IMR-90 (cell line): ENCODE results near the gene KRT86. TPM values are rescaled to one million over a fixed set of nuclear protein-coding genes. Genes with fewer than 3 reads are reported as not detected.

Source experiments
- ATAC-seq: fragments of 200-7000 bp; cut with Tn5 transposase; 2 replicates; pipeline ENCODE4 v1.9.1; 2020; ENCODE audit warnings: low read depth, mild to moderate bottlenecking, moderate library complexity
- BruUV-seq: library from RNA; stranded (reverse); fragments of 400-500 nt; replicated peaks from 2 replicates; lab custom pipeline; 2021; lab: Mats Ljungman, UMichigan
- CTCF ChIA-PET: fragments of 300-600 bp; formaldehyde crosslinking; extraction: SDS; loops from one replicate; lab custom pipeline; 2021; ENCODE audit warnings: antibody characterized with exemption; lab: Yijun Ruan, JAX
- POLR2A ChIA-PET: fragments of 300-600 bp; sonication (Branson Sonifier 250); formaldehyde crosslinking; loops from one replicate; lab custom pipeline; 2022; ENCODE audit warnings: antibody characterized with exemption; ENCODE audit not compliant: unreplicated experiment; lab: Charles Lee
- DNase-seq: peaks from one replicate; pipeline ENCODE4 v3.0.0; 2013
- H2AFZ ChIP-seq: replicated peaks from 2 replicates; pipeline ENCODE3; 2013; ENCODE audit warnings: low read length, mild to moderate bottlenecking; ENCODE audit not compliant: poor library complexity
- H2AK5ac ChIP-seq: 2 replicates; pipeline ENCODE4 v1.6.1; 2013; ENCODE audit warnings: low read depth, low read length, inconsistent platforms
- H2AK9ac ChIP-seq: replicated peaks from 2 replicates; pipeline ENCODE3; 2013; ENCODE audit warnings: mild to moderate bottlenecking, low read depth, low read length, moderate library complexity; ENCODE audit not compliant: poor library complexity
- H2BK120ac ChIP-seq: 2 replicates; pipeline ENCODE4 v1.6.1; 2013; ENCODE audit warnings: low read depth, low read length, inconsistent platforms
- H2BK15ac ChIP-seq: 3 replicates; pipeline ENCODE4 v1.6.1; 2013; ENCODE audit warnings: low read depth, low read length, inconsistent platforms
- H2BK20ac ChIP-seq: 2 replicates; pipeline ENCODE4 v1.6.1; 2013; ENCODE audit warnings: low read depth, mild to moderate bottlenecking, inconsistent platforms, low read length, moderate library complexity
- H2BK5ac ChIP-seq: 2 replicates; pipeline ENCODE4 v1.6.1; 2013; ENCODE audit warnings: mild to moderate bottlenecking, low read depth, low read length, inconsistent platforms; ENCODE audit not compliant: poor library complexity, severe bottlenecking
- H3K14ac ChIP-seq: replicated peaks from 2 replicates; pipeline ENCODE4 v1.6.1; 2013; ENCODE audit warnings: low read depth, low read length, inconsistent platforms
- H3K18ac ChIP-seq: 2 replicates; pipeline ENCODE4 v1.6.1; 2013; ENCODE audit warnings: low read depth, low read length, control low read depth
- H3K23ac ChIP-seq: 2 replicates; pipeline ENCODE4 v1.6.1; 2013; ENCODE audit warnings: low read depth, low read length, inconsistent platforms
- H3K27ac ChIP-seq: 2 replicates; pipeline ENCODE4 v1.5.1; 2013; ENCODE audit warnings: mild to moderate bottlenecking, control low read depth, low read length; ENCODE audit not compliant: insufficient read depth
- H3K27me3 ChIP-seq: 2 replicates; pipeline ENCODE4 v1.6.1; 2013; ENCODE audit warnings: low read length; ENCODE audit not compliant: control insufficient read depth, insufficient read depth
- H3K36me3 ChIP-seq: 2 replicates; pipeline ENCODE4 v1.6.1; 2013; ENCODE audit warnings: low read length, mixed read lengths; ENCODE audit not compliant: control insufficient read depth, insufficient read depth
- H3K4ac ChIP-seq: 2 replicates; pipeline ENCODE4 v1.6.1; 2013; ENCODE audit warnings: low read depth, low read length, inconsistent platforms
- H3K4me1 ChIP-seq: 2 replicates; pipeline ENCODE4 v1.6.1; 2013; ENCODE audit warnings: low read length, mixed read lengths; ENCODE audit not compliant: control insufficient read depth, insufficient read depth
- H3K4me2 ChIP-seq: 2 replicates; pipeline ENCODE4 v1.6.1; 2013; ENCODE audit warnings: low read depth, mild to moderate bottlenecking, control low read depth, low read length, moderate library complexity
- H3K4me3 ChIP-seq: 2 replicates; pipeline ENCODE4 v1.5.1; 2013; ENCODE audit warnings: low read depth, mild to moderate bottlenecking, control low read depth, low read length, moderate library complexity; ENCODE audit not compliant: insufficient read depth
- H3K56ac ChIP-seq: 2 replicates; pipeline ENCODE4 v1.6.1; 2013; ENCODE audit warnings: low read length, inconsistent platforms; ENCODE audit not compliant: insufficient read depth; ENCODE audit errors: extremely low read depth
- H3K79me1 ChIP-seq, 2 experiments: 2 replicates each; pipeline ENCODE4 v1.6.1; 2013; ENCODE audit warnings: low read length in 2 of 2, inconsistent platforms in 1 of 2, low read depth in 1 of 2
- H3K9ac ChIP-seq: 2 replicates; pipeline ENCODE4 v1.6.1; 2013; ENCODE audit warnings: low read depth, low read length, control low read depth
- H3K9me1 ChIP-seq: 2 replicates; pipeline ENCODE4 v1.6.1; 2013; ENCODE audit warnings: low read length, inconsistent platforms; ENCODE audit not compliant: insufficient read depth
- H3K9me3 ChIP-seq: 2 replicates; pipeline ENCODE4 v1.6.1; 2013; ENCODE audit warnings: low read length; ENCODE audit not compliant: control insufficient read depth, insufficient read depth
- H4K20me1 ChIP-seq: 2 replicates; pipeline ENCODE4 v1.6.1; 2013; ENCODE audit warnings: low read length, inconsistent platforms; ENCODE audit not compliant: insufficient read depth
- H4K5ac ChIP-seq: 2 replicates; pipeline ENCODE4 v1.6.1; 2013; ENCODE audit warnings: mild to moderate bottlenecking, low read depth, low read length, control low read depth
- H4K8ac ChIP-seq, 2 experiments: 2 replicates each; pipeline ENCODE4 v1.6.1; 2013; ENCODE audit warnings: low read depth in 2 of 2, low read length in 2 of 2, control low read depth in 1 of 2, inconsistent platforms in 1 of 2
- H4K91ac ChIP-seq: 2 replicates; pipeline ENCODE4 v1.6.1; 2013; ENCODE audit warnings: low read depth, low read length, inconsistent platforms; ENCODE audit not compliant: insufficient read depth
- CHD1 ChIP-seq: IDR thresholded peaks from 2 replicates; pipeline ENCODE4 v1.6.1; 2012; ENCODE audit warnings: low read depth, low read length, improper control_type of control experiment
- ELK1 ChIP-seq: fragments of 150-350 bp; IDR thresholded peaks from 2 replicates; pipeline ENCODE4 v1.6.1; 2016; ENCODE audit warnings: low read depth, mild to moderate bottlenecking, low read length, moderate library complexity, borderline replicate concordance
- MAFK ChIP-seq: IDR thresholded peaks from 2 replicates; pipeline ENCODE4 v1.6.1; 2012; ENCODE audit warnings: low read depth, low read length, improper control_type of control experiment
- MAZ ChIP-seq: IDR thresholded peaks from 2 replicates; pipeline ENCODE4 v1.6.1; 2012; ENCODE audit warnings: low read depth, mild to moderate bottlenecking, low read length, improper control_type of control experiment, moderate library complexity, borderline replicate concordance
- NFE2L2 ChIP-seq: fragments of 150-350 bp; IDR thresholded peaks from 2 replicates; pipeline ENCODE4 v1.6.1; 2016; ENCODE audit warnings: low read depth, mild to moderate bottlenecking, low read length
- POLR2A ChIP-seq: IDR thresholded peaks from 2 replicates; pipeline ENCODE4 v1.6.1; 2012; ENCODE audit warnings: mild to moderate bottlenecking, low read depth, low read length
- RCOR1 ChIP-seq: IDR thresholded peaks from 2 replicates; pipeline ENCODE4 v1.6.1; 2012; ENCODE audit warnings: mild to moderate bottlenecking, low read length, improper control_type of control experiment; ENCODE audit not compliant: insufficient replicate concordance
- RFX5 ChIP-seq: IDR thresholded peaks from 2 replicates; pipeline ENCODE4 v1.8.0; 2012; ENCODE audit warnings: low read depth, mild to moderate bottlenecking, low read length, moderate library complexity
- USF2 ChIP-seq: fragments of 150-350 bp; IDR thresholded peaks from 2 replicates; pipeline ENCODE4 v1.6.1; 2017; ENCODE audit warnings: mild to moderate bottlenecking, antibody characterized with exemption, low read length, low read depth
- WGBS, 2 experiments: methylation state at CpG; one replicate each; pipeline versions ENCODE4 v1.1.5 to v1.1.7; 2013; ENCODE audit warnings: missing lambda C conversion rate in 2 of 2; ENCODE audit not compliant: insufficient read length in 1 of 2; ENCODE audit errors: extremely low coverage in 2 of 2; 5-methylcytosine and 5-hydroxymethylcytosine counted together
- dilution Hi-C: fragments of 300-500 bp; cut with HindIII; formaldehyde crosslinking; loops from one replicate; pipeline ENCODE4 v1.14.3; 2018; ENCODE audit warnings: low sequenced_read_pairs; ENCODE audit not compliant: unreplicated experiment
- in situ Hi-C: fragments of 300-500 bp; cut with MboI; formaldehyde crosslinking; loops from 3 replicates; pipeline ENCODE4 v1.14.3; 2019; ENCODE audit warnings: low sequenced_read_pairs, inconsistent platforms, mixed read lengths
- intact Hi-C: fragments of 100-400 bp; cut with micrococcal nuclease; formaldehyde crosslinking; loops from 2 replicates; pipeline ENCODE4 v1.10.0; 2022
- polyA plus RNA-seq, 3 experiments: library from polyadenylated mRNA; depleted of rRNA; stranded (reverse); fragments of >200 nt; gene quantifications; 2 replicates each; pipeline ENCODE4 v1.2.3, GENCODE V29; 2012; ENCODE audit warnings: low replicate concordance in 1 of 3
- total RNA-seq: library from RNA; depleted of rRNA; stranded (reverse); fragments of >200 nt; gene quantifications from 2 replicates; pipeline ENCODE4 v1.2.3, GENCODE V29; 2012

Gene KRT86
- total and polyA plus RNA-seq, 2 of the 4 experiments (the other 2 are of a cell fraction) = not detected

GRCh38 chr12:52275686-52276085 lies 1.2 kb downstream of the KRT86 start:
- dilution Hi-C loops = no loop called here
- no peak overlapping the region for H2BK20ac ChIP-seq

More at GRCh38 chr12:52275686-52276085, 1.2 kb downstream of the KRT86 start:
- Histone ChIP-seq H3K9me3 (no peaks in the 10 kb centered on the region; the same call in 1 of the 2 replicates), H4K8ac (no peak overlapping the region), H3K9ac (no peak overlapping the region), H2AFZ (no peak overlapping the region), H3K27ac (no peak overlapping the region), H3K18ac (no peak overlapping the region), H3K4me1 (peaks cover 19% of the 10 kb centered on the region), H3K27me3 (peaks cover 5% of the 10 kb centered on the region), H2AK9ac (no peak overlapping the region), H3K23ac (no peak overlapping the region), H2BK5ac (no peak overlapping the region), H3K79me1 (peaks cover 0 to 8% of the 10 kb centered on the region in 2 experiments; a peak in 1 of 4 replicates), H2BK120ac (no peak overlapping the region), H3K4ac (no peak overlapping the region; the same call in 1 of the 2 replicates), H3K9me1 (peaks cover 32% of the 10 kb centered on the region), H2AK5ac (peak overlapping the region; percentile 13; the same call in 1 of the 2 replicates), H3K14ac (no peak overlapping the region; the same call in 1 of the 2 replicates), H2BK15ac (no peak overlapping the region), H4K20me1 (peaks cover 3% of the 10 kb centered on the region; the same call in 1 of the 2 replicates), H3K36me3 (no peaks in the 10 kb centered on the region), H3K56ac (no peak overlapping the region), H3K4me2 (no peak overlapping the region), H4K91ac (no peak overlapping the region), H4K5ac (no peak overlapping the region), H3K4me3 (no peak overlapping the region)
- BruUV-seq = no TSS peak
- CTCF ChIA-PET = no interaction called here
- DNase-seq (no peak), ATAC-seq (no peak)
- POLR2A ChIA-PET = no interaction called here
- in situ Hi-C loops = no loop called here
- no CpG with 5 or more reads among the region's 3 CpGs for WGBS, 2 experiments
- TF ChIP-seq CHD1 (no peak), RCOR1 (no peak), MAZ (no peak), ELK1 (no peak), POLR2A (no peak), USF2 (no peak), RFX5 (no peak), NFE2L2 (no peak), MAFK (no peak)
- intact Hi-C loops = loop anchor here (5.0 kb wide), 1 partner anchor 43 kb away; the partner anchor contains the start of gene KRT7
